Measurements from ENCODE around the gene CBFA2T2.

DNA sequence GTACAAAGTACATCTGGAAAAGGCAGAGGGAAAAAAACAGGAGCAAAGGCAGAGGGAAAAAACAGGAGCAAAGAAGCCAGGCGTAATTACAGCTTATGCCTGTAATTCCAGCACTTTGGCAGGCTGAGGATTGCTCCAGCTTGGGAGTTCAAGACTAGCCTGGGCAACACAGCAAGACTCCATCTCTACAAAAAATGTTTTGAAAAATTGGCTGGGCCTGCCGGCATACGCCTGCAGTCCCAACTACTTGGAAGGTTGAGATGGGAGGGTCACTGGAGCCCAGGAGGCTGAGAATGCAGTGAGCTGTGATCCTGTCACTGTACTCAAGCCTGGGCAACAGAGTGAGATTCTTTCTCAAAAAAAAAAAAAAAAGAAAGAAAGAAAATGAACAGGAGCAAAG is 19.0 kb upstream of the CBFA2T2 start:
- TF ChIP-seq, protein P1, sequence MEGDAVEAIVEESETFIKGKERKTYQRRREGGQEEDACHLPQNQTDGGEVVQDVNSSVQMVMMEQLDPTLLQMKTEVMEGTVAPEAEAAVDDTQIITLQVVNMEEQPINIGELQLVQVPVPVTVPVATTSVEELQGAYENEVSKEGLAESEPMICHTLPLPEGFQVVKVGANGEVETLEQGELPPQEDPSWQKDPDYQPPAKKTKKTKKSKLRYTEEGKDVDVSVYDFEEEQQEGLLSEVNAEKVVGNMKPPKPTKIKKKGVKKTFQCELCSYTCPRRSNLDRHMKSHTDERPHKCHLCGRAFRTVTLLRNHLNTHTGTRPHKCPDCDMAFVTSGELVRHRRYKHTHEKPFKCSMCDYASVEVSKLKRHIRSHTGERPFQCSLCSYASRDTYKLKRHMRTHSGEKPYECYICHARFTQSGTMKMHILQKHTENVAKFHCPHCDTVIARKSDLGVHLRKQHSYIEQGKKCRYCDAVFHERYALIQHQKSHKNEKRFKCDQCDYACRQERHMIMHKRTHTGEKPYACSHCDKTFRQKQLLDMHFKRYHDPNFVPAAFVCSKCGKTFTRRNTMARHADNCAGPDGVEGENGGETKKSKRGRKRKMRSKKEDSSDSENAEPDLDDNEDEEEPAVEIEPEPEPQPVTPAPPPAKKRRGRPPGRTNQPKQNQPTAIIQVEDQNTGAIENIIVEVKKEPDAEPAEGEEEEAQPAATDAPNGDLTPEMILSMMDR (IDR thresholded peaks at IDR 0.05; ENCODE audit: borderline replicate concordance, extremely low read depth, low read length, poor library complexity, severe bottlenecking), result no peak
- no peak for TF ChIP-seq EZH2 (IDR thresholded peaks at IDR 0.05; ENCODE audit: borderline replicate concordance, low read depth, low read length, severe bottlenecking)

Data from DND-41 (cell line).